ENCODE results near the gene HOXB7. TPM values are rescaled to one million over a fixed set of nuclear protein-coding genes. Genes with fewer than 3 reads are reported as not detected.

Gene HOXB7
- total RNA-seq (under 1 TPM in 4 of 10 donors, not detected in 6; 0.25 to 0.62 (median 0.45) TPM), polyA plus RNA-seq (under 1 TPM; 0.13 to 0.29 TPM)
- long read RNA-seq, donor 1: 0 reads
- long read RNA-seq, donor 2: 0 reads
- long read RNA-seq, donor 3: 0 reads

DNA sequence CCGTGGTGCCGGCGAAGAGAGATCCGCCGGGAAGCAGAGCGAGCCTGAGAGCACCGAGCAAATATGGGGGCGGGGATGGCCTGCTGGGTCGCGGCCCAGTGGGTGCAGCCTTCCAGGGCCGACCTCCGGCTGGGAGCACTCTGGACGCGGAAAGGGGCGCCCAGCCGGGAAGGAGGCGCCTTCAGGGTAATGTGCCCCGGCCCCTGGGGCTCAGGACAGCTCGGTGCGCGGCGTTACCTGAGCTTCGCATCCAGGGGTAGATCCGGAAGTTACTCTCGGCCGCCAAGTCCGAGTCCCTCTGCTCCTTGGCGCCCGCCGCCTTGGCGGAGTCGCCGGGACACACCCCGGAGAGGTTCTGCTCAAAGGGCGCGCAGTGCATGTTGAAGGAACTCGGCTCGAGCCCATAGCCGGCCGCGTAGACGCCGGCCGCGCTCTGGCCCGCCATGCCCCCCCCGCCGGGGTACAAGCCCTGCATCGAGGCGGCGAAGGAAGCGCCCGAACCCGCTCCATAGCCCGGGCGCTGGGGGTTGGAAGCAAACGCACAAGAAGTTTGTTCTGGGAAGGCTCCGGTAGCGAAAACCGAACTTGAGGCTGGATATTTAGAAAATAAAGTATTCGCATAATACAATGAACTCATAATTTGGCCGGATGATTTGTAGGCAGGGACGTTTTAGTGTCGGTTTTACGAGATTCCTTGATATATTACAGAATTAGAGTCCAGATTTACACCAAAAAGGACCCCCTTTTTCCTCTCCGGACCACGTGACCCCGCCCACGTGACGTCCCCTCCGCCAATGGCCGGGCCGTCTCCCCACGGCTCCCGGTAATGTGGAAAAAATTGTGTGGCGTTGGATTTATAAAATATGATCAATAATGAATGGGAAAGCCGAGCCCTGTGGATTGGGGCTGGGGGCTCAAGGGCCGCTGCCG lies at the start of gene HOXB7:
TSS of gene HOXB7 (minus strand) at position 736 of the 930 bp plus-strand sequence. CDS start at position 637, 99 bp downstream.
- Histone ChIP-seq H3K36me3 (peaks cover 0 to 2% (median 0%) of the 10 kb centered on the region in 9 donors), H3K4me1 (peaks cover 9 to 48% (median 37%) of the 10 kb centered on the region in 9 donors), H3K27me3 (peaks cover 91 to 100% (median 100%) of the 10 kb centered on the region in 7 donors), H3K9me3 (no peaks in the 10 kb centered on the region), H3K4me3 (peak within 1 kb of the TSS; percentile 4 to 67 (median 40)), H3K27ac (peak within 1 kb of the TSS in 1 of 10 donors; percentile 73)
- ATAC-seq (peak in 5 of 8 donors; percentile 19 to 56 (median 30)), DNase-seq (peak; percentile 27 to 57)
- TF ChIP-seq, protein P1, sequence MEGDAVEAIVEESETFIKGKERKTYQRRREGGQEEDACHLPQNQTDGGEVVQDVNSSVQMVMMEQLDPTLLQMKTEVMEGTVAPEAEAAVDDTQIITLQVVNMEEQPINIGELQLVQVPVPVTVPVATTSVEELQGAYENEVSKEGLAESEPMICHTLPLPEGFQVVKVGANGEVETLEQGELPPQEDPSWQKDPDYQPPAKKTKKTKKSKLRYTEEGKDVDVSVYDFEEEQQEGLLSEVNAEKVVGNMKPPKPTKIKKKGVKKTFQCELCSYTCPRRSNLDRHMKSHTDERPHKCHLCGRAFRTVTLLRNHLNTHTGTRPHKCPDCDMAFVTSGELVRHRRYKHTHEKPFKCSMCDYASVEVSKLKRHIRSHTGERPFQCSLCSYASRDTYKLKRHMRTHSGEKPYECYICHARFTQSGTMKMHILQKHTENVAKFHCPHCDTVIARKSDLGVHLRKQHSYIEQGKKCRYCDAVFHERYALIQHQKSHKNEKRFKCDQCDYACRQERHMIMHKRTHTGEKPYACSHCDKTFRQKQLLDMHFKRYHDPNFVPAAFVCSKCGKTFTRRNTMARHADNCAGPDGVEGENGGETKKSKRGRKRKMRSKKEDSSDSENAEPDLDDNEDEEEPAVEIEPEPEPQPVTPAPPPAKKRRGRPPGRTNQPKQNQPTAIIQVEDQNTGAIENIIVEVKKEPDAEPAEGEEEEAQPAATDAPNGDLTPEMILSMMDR (IDR thresholded peaks at IDR 0.05): no peak
- intact Hi-C loops (cut with DNase I): loop anchor here in 9 of 10 donors (10.0 kb wide), 4 partner anchors 276 to 586 kb away; no protein-coding TSS in a partner anchor
- 2% methylated on average over 79 of the region's 79 CpGs for WGBS, 2 donors

DNA sequence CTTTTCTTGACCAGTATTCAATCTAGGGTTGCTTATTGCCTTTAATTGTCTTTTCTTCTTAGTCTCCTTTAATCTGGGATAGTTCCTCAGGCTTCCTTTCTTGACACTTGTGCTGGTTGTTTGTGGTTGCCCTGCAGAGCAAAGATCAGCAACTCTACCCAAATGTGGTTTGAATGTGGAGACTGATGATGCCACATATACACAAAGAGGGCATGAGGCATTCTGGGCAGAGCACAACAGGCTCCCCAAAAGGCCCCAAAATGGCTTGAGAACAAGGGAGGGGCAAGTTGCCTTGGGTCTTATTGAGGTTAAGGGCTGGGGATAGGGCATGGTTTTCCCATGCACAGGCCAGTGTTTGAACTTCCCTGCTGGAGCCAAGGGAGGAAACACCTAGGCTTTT lies 45.1 kb upstream of the HOXB7 start:
- H3K36me3 ChIP-seq: no peaks in the 10 kb centered on the region
- intact Hi-C loops (cut with DNase I): no loop called here
- H3K4me3 ChIP-seq: no peak overlapping the region
- peaks cover 0 to 70% (median 55%) of the 10 kb centered on the region in 7 donors for H3K27me3 ChIP-seq
- no peak for ATAC-seq
- no peaks in the 10 kb centered on the region for H3K4me1 ChIP-seq
- H3K9me3 ChIP-seq: peaks cover 0 to 5% (median 0%) of the 10 kb centered on the region in 11 donors
- TF ChIP-seq, protein P1 (IDR thresholded peaks at IDR 0.05): no peak
- no peak for DNase-seq
- H3K27ac ChIP-seq: no peak overlapping the region

DNA sequence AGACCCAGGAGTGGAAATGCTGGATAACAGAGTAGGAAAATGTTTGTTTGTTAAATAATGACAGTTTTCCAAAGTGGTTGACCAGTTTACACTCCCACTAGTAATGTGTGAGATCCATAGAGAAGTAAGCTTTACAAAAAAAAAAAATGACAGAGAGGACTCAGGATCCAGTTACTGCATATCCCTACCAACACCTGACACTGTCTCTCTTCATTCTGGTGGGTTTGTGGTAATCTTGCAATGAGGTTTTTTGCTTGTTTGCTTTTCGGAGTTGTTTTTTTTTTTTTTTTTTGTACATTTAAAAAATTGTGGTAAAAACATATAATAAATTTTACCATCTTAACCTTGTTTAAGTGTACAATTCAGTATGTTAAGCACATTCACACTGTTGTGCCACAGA lies 38.9 kb upstream of the HOXB7 start:
- Histone ChIP-seq H3K4me3 (no peak overlapping the region), H3K4me1 (peaks cover 0 to 15% (median 4%) of the 10 kb centered on the region in 9 donors), H3K36me3 (no peaks in the 10 kb centered on the region), H3K27me3 (peaks cover 14 to 98% (median 83%) of the 10 kb centered on the region in 7 donors), H3K27ac (no peak overlapping the region), H3K9me3 (peaks cover 0 to 5% (median 0%) of the 10 kb centered on the region in 11 donors)
- ATAC-seq: no peak
- 64 to 82% methylated on average over 1 of the region's 1 CpG for WGBS, 2 donors
- TF ChIP-seq, protein P1 (IDR thresholded peaks at IDR 0.05): no peak
- intact Hi-C loops (cut with DNase I): no loop called here
- DNase-seq: no peak

DNA sequence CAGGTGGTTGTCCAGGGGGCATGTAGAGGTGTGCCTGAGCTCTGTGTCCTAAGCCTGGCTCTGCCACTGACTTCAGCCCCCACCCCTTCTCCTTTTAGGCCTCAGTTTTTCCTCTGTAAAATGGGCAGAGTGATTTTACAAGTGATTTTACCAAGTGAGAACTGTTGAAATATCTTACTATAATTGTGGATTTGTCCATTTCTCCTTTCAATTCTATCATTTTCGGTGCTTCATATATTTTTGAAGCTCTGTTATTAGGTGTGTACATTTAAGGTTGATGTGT lies 37.1 kb upstream of the HOXB7 start:
- Histone ChIP-seq H3K9me3 (peaks cover 0 to 5% (median 0%) of the 10 kb centered on the region in 11 donors), H3K4me3 (no peak overlapping the region), H3K27ac (no peak overlapping the region), H3K4me1 (peaks cover 0 to 15% (median 4%) of the 10 kb centered on the region in 9 donors), H3K27me3 (peaks cover 18 to 99% (median 90%) of the 10 kb centered on the region in 7 donors), H3K36me3 (no peaks in the 10 kb centered on the region)
- 65 to 76% methylated on average over 1 of the region's 1 CpG for WGBS, 2 donors
- ATAC-seq (no peak), DNase-seq (no peak)
- TF ChIP-seq, protein P1 (IDR thresholded peaks at IDR 0.05): no peak
- intact Hi-C loops (cut with DNase I): no loop called here

All from heart right ventricle (tissue), 16 donors.